Gastroesophageal sphincter (tissue), 3 donors: ENCODE measurements around the gene VPS26C.
"Not testable (repeated sequence)": the region's sequence is repeated elsewhere in the genome, so short reads cannot be mapped to it uniquely, and the experiment has no call there.

Experiments used
- CTCF ChIP-seq, 4 experiments: fragments of 200-600 bp in 2 of 4; fragments of 450-650 bp in 2 of 4; sonication (generic) in 1 of 4; IDR thresholded peaks; one replicate each; pipeline ENCODE4 v1.5.1; 2017 to 2019; ENCODE audit warnings: antibody characterized with exemption in 4 of 4, mild to moderate bottlenecking in 2 of 4, moderate library complexity in 2 of 4
- EP300 ChIP-seq: sonication (generic); formaldehyde crosslinking; IDR thresholded peaks from one replicate; pipeline ENCODE4 v1.6.1; 2017; ENCODE audit warnings: antibody characterized with exemption, mild to moderate bottlenecking
- POLR2A ChIP-seq, 2 donors: fragments of 450-650 bp; IDR thresholded peaks; one replicate each; pipeline ENCODE4 v1.6.1; 2017; ENCODE audit warnings: antibody characterized with exemption in 2 of 2, mild to moderate bottlenecking in 2 of 2, moderate library complexity in 1 of 2
- POLR2AphosphoS5 ChIP-seq: sonication (generic); formaldehyde crosslinking; IDR thresholded peaks from one replicate; pipeline ENCODE4 v1.6.1; 2017; ENCODE audit warnings: antibody characterized with exemption

DNA sequence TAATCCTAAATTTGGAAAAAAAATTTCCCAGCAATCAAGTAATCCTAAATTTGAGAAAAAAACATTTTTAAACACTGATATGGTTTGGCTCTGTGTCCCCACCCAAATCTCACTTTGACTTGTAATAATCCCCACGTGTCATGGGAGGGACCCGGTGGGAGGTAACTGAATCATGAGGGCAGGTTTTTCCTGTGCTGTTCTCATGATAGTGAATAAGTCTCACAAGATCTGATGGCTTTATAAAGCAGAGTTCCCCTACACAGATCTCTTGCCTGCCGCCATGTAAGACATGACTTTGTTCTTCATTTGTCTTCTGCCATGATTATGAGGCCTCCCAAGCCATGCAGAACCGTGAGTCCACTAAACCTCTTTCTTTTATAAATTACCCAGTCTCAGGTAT, 12.1 kb upstream of the VPS26C start:
- not testable (repeated sequence) for TF ChIP-seq CTCF (IDR thresholded peaks at IDR 0.05); POLR2A (IDR thresholded peaks at IDR 0.05); EP300; POLR2AphosphoS5
